ENCODE results near the gene SOCS1.

SOCS1 gene

DNA sequence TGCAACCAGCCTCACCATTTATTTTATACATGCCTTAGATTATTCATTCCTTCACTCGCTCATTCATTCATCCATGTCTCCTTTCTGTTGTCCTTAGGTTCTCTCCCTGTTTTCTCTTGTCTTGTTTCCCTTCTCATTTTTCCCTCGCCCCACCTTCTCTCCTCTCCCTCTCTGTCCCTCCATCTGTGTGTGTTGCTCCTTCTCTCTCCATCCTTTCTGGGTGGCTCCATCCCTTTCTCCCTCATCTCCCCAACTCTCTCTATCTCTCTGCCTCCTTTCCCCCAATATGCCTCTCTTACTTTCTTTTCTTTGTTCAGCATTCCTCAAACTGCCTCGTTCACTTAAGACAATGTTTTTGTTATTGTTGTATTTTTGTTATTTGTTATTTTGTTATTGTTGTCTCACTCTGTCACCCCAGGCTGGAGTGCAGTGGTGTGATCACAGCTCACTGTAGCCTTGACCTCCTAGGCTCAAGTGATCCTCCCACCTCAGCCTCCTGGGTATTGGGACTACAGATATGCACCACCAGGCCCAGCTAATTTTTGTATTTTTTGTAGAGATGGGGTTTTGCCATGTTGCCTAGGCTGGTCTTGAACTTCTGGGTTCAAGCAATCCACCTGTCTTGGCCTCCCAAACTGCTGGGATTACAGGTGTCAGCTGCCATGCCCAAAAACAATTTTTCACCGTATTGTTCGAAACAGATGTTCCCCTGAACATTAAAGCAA, 14.4 kb downstream of the SOCS1 start:
- no peak for FAIRE-seq

DNA sequence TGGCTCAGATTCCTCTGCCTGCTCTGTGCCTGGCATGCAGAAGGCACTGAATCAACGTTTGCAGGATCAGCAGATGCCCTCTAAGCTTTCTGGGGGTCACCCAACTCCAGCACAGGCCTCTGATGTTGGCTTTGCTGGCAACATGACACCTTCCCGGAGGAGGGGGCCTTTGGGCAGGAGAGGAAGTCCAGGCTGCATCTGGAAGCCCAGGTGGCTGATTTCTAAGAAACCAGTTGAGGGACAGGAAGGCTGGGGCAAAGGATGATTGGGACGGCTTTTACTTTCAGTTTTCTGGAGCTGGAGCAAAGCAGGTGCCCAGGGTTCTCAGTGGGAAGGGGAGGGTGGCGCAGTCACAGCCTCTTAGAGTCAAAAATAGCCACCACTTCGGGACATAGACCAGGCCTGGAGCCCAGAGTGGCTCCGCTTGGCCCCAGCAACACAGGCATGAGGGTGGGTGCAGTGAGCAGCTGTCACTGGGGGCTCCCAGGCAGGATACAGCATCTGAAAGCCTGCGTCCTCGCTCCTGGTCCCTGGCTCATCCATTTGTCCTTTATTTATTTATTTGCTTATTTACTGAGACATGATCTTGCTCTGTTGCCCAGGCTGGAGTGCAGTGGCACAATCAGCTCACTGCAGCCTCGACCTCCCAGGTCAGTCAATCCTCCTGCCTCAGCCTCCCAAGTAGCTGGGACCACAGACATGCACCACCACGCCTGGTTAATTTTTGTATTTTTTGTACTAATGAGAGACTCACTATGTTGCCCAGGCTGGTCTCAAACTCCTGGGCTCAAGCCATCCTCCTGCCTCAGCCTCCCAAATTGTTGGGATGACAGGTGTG, 15.1 kb downstream of the SOCS1 start:
- no peak for FAIRE-seq

DNA sequence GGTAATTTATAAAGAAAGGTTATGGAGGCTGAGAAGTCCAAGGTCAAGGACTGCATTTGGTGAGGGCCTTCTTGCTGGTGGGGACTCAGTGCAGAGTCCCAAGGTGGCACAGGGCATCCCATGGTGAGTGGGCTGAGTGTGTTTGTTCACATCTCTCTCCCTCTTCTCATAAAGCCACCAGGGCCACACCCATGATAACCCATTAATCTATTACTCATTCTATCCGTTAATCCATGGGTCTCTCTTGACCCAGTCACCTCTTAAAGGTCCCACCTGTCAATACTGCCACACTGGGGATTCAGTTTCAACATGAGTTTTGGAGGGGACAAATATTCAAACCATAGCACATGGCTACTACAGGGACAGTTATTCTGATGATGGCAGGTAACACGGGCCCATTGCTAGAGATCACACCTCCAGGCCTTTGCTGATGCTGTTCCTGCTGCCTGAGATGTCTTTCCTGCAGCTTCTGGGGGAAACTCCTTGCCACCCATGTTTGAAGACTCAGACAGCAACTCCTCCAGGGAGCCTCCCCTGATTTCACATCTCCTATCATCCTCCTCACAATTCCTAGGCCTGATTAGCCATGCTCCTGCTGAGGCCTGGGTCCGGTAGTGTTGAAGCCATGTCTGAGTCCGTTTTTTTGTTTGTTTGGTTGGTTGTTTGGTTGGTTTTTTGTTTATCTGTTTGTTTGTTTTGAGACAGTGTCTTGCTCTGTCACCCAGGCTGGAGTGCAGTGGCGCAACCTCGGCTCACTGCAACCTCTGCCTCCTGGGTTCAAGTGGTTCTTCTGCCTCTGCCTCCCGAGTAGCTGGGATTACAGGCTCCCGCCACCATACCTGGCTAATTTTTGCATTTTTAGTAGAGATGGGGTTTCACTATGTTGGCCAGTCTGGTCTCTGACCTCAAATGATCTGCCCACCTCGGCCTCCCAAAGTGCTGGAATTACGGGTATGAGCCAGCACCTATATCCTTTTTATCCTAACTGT, 16.1 kb downstream of the SOCS1 start:
- no peak for FAIRE-seq

DNA sequence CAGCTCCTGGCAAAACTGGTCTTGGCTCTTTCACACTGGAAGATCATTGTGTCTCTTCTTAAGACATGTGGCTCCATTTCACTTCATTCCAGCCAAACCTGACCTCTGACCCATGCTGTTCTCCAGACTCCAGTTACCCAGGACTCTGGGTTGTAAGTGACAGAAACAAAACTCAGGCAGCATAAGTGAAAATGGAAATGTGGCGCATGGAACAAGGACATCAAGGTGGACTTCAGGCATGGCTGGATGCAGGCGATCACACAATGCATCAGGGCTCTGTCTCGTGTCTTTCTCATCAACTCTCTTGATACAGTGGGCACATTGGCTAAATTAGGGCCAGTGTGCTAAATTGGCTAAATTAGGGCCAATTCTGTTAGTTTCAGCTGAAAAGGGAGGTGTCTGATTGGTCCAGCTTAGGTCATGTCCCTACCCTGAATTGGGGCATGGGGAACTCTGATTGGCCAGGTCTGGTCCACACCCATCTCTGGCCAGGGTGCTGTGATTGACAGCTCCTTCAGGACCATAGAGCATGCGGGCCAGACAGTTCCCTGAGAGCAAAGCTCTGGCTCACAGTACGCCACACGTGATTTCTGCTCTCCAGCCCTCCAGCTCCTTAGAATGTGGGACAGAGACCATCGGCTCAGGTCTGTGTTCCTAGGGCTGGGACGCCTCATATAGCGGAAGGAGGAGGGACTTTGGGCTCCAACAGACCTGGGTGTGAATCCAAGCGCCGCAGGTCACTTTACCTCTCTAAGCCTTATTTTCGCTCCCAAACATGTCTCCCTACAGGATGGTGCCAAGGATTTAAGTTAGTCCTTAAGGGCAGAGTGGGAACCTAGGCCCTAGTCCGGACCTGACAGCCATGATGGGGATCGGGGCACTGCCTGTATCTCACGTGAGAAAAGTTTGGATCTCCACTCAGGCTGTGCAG, 17.5 kb downstream of the SOCS1 start:
- no peak for FAIRE-seq

DNA sequence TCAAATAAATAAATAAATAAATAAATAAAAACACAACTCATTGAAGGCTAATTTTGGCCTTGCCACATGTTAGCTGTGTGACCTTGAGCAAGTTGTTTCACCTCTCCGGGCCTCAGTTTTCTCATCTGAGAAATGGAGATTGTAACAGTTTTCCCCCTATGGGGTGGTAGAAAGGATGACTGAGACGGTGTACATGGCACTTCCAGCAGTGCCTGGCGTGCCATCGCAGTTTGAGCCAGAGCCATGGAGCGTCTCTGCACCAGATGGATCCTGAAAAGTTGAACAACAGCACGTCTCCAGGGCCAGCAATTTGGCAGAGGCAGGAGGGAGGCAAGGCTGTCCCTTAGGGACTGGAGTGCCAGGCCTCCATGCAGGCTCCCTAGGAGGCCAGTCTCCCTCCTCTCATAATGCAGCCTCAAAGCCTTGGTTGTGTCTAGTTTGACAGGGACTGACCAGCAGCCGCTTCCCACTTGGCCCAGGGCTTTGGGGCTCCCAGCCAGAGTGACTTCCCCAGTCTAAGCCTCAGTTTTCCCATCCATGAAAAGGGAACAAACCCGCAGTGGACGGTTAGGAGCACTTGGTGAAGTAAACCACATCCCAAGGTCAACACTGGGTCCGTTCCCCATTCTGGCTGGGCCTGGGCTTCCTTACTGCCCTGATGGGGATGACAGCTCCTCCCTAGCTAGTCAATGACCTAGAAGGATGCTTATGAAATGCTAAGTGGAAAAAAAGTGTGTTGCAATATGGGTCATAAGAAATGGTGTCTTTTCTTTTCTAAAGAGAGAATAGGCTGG, 19.3 kb downstream of the SOCS1 start:
- FAIRE-seq = no peak

DNA sequence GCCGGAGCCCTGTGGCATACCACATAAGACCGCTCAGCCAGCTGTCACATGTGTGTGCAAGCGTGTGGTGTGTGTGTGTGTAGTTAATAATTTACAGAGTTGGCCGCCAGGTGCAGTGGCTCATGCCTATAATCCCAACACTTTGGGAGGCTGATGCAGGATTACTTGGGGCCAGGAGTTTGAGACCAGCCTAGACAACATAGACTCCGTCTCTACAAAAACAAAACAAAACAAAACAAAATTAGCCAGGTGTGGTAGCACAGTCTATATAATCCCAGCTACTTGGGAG, 20.4 kb downstream of the SOCS1 start:
- FAIRE-seq = no peak

DNA sequence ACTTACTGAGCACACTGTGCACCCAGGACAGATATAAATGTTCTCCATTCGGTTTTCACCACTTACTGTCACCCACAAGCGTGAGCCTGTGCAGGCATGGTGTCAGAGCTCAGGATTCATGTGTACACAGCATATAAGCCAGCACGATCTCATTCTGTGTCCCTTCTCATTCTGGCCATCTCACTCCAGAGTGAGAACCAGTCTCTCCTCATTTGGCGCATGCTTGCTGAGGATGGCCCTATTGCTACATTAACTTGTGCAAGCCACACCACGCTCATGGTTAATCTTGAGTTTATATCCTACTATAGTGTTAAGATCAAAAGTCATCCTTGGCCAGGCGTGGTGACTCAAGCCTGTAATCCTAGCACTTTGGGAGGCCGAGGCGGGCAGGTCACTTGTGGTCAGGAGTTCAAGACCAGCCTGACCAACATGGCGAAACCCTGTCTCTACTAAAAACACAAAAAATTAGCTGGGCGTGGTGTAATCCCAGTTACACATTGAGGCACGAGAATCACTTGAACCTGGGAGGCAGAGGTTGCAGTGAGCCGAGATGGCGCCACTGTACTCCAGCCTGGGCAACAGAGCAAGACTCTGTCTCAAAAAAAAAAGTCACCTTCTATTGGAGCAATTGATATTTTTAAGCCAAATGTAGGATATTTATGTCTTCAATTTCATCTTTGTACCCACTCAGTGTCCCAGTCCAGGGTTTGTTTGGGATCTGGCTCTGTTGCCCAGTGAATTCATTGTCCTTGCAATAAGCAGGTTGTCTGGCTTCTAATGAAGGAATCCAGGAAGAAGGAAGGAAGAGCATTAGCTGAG, 20.9 kb downstream of the SOCS1 start:
- no peak for FAIRE-seq

DNA sequence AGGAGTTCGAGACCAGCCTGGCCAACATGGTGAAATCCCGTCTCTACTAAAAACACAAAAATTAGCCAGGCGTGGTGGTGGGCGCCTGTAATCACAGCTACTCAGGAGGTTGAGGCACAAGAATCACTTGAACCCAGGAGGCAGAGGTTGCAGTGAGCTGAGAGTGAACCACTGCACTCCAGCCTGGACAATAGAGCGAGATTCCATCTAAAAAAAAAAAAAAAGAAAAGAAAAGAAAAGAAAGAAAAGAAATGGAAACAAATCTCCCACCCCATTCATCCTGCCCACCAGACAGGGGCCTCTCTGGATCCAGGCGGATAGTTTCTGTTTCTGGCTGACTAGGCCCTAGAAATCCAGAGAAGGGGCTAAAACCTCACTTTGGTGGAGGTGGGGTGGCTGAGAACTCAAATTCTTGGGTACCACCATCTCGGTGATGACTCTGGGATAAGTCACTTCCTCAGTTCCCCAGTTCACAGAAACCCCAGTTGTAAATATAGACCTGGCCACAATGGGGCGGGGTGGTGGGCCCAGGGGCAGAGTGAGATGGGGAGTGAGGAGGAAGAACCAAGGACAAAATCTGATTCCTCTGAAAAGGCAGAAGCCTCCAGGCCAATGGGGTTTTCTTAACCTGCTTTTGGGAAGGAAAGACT, 22.2 kb downstream of the SOCS1 start:
- no peak for FAIRE-seq

DNA sequence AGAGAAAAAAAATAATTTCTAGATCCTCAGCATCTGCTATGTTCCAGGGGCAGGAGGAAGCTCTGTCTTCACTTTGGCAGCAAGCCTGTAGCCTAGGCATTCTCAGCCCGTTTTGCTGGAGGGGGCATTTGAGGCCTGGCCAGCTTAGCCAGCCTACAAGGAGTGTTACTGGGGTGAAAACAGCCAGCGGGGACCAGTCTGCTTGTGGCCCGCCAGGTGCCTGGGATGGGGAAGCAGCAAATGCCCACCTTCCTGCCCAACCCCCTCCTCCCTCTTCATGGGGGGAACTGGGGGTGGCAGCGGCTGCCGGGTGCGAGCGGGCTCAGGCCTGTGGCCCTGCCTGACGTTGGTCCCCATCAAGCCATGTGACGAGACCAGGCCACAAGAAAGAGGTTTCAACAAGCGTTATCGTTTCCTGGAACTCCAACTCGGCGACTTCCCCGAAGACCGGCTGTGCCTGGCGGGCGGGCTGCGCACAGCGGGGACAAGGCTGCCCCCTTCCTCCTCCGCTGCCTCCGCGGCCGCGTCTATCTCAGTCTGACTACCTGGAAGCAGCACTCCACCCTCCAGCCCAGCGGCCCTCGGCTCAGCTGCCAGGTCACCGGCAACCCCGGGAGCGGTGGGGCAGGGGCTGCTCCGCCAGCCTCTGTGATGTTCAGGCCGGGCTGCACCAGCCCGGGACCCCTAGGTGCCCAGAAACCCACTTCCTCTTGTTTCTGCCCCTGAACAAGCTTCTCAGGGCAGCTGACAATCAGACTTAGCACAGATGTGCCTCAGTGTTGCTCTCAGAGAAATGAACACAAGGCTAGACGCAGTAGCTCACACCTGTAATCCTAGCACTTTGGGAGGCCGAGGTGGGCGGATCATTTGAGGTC, 22.9 kb downstream of the SOCS1 start:
- no peak for FAIRE-seq

DNA sequence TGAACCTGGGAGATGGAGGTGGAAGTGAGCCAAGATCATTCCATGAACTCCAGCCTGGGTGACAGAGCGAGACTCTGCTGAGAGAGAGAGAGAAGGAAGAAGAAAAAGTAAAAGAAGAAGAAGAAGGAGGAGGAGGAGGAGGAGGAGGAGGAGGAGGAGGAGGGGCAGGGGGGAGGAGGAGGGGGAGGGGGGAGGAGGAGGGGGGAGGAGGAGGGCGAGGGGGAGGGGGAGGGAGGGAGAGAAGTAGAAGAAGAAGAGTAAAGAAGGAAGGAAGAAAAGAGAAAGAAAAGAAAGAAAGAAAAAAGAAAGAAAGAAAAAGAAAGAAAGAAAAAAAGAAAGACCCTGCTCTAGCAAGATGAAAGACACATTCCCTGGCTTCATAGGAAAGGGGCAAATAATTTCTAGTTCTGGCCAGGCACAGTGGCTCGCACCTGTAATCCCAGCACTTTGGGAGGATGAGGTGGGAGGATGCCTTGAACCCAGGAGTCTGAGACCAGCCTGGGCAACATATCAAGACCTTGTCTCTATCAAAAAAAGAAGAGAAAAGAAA, 23.6 kb downstream of the SOCS1 start:
- no peak for FAIRE-seq

DNA sequence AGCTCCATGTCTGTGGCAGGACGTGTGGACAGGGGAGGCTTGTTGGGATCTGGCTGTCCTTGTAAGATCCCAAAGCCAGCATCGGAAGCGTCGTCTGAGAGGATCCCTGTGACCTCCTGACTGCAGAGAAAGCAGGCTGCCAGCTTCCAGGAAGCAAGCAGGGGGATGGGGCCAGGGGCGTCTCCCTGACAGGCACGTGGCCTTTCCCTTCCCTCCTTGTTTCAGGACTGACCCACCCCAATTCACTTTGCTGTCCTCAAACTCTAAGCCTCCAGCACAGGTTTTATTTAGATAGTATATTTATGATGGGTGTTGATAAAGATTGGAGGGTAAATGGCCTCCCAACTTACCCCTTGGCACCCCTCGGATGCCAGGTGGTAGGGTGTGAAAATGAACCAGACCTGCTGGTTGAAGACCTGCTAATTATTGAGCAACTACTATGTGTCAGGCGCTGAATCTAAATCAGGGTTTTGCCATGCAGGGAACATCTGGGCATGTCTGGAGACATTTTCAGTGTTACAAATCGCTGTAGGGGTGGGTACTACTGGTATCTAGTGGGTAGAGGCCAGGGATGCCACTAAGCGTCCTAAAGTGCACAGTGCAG, 24.5 kb downstream of the SOCS1 start:
- no peak for FAIRE-seq

DNA sequence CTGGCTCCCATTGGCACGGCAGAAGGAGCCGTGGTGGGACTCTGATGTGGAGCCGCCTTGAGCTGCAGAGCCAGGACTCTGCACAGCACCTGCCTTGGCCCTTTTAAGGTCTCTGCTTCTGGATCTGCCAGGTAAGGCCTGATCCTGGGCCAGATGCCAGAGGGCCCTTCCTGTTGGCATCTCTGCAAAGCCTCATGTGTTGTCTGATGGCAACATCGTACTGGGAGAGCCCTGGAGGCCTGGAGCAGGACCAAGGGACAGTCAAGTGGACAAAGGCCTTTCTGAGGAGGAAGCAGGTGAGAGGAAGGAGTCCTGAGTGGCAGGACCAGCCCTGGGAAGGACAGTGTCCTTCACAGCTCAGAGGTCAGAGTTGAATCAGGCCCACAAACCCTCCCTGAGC, 26.1 kb downstream of the SOCS1 start:
- no peak for FAIRE-seq

DNA sequence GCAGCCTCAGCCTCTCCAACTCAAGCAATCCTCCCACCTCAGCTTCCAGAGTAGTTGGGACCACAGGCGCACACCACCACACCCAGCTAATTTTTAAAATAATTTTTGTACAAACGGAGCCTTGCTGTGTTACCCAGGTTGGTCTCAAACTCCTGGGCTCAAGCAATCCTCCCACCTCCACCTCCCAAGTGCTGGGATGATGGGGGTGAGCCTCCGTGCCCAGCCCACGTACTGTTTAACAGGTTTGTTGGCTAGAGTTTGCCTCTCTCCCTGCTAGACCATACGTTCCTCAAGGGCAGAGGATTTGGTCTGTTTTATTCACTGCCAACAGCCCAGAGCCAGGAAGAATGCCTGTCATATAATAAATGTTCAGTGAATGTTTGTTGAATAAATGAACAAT, 26.6 kb downstream of the SOCS1 start:
- no peak for FAIRE-seq

DNA sequence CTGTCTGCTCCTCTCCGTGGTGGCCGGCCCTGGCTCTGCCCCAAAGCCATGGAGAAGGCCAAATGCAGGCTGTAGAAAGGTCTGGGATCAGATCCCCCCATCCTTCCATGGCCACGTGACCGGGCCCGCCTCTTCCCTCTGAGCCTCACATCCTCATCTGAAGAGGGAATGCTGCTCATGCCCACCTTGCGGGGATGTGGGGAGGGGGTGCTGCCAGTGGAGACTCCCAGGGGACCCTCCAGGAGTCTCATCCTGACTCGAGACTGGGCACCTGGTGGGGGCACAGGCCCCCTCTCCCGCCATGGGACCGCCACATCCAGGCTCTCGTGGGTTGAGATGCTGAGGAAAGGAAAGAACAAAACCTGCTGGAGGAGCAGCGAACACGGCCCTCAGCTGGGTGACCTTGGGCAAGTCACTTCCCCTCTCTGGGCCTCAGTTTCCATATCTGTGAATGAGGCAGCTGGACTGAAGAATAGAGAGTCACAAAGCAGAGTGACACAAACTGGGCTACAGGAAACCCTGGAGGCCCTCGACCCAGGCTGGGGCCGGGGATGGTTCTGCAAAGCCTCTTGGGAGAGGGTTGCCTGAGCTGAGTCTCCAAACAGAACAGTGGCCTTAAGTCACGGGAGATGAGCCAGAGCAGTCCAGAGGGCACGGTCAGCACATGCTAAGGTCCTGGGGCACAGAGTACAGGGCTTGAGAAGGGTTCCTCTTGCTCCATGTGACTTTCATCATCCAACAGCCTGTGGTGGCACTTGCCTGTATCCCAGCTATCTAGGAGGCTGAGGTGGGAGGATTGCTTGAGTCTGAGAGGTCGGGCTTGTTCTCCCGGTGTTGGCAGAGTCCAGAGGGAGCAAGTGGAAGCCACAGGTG, 30.1 kb downstream of the SOCS1 start:
- no peak for FAIRE-seq

DNA sequence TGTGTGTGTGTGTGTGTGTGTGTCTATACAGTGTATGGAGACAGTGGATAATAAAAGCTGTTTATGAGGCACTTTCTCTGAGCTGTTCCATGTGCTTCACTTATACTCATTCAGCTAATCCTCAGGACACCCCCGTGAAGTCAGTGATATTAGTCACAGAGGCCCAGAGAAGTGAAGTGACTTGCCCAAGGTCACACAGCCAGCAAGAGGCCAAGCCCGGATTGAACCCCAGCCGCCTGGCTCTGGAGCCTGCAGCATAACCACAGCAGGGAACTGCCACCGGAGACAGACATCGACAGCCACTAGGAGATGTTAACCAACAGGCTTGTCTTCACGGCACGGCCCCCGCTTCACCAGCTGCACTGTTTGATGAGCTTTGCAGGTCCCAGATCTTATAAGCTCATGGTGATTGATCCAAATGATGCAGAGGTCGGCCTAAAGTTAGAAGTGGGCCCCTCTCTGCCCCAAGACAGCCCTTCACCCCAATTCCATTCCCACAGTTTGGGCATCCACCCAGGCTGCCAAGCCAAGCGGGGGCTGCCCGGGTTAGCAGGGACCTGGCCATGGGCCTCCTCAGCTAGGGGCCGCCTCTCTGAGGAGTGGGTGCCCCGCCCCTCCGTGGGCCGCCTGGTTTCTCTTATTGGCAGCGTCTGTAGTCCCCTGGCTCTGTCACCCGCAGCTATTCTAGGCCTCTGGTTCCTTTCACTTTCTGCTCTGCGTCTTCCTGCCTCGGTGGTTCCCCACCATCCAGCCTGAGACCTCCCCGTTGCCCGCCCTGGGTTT, 30.9 kb downstream of the SOCS1 start:
- no peak for FAIRE-seq
